Hepatocyte (in vitro differentiated cells): Measurements from ENCODE around the gene CEP89. TPM values are rescaled to one million over a fixed set of nuclear protein-coding genes. Genes with fewer than 3 reads are reported as not detected.

ENCODE experiments used
- DNase-seq: peaks from one replicate; pipeline ENCODE4 v3.0.0-alpha.2; 2016; ENCODE audit warnings: low spot score
- H2AFZ ChIP-seq: fragments of 200-600 bp; sonication (generic); 2 replicates; pipeline ENCODE4 v1.6.0; 2016; ENCODE audit warnings: antibody characterized with exemption, mild to moderate bottlenecking
- H3K27ac ChIP-seq: fragments of 200-600 bp; sonication (generic); 2 replicates; pipeline ENCODE4 v1.5.1; 2016; ENCODE audit warnings: mild to moderate bottlenecking
- H3K27me3 ChIP-seq: fragments of 200-600 bp; sonication (generic); 2 replicates; pipeline ENCODE4 v1.6.1; 2016
- H3K36me3 ChIP-seq: fragments of 200-600 bp; sonication (generic); replicated peaks from 2 replicates; pipeline ENCODE4 v1.5.1; 2016; ENCODE audit warnings: low read depth; ENCODE audit not compliant: insufficient read depth
- H3K4me1 ChIP-seq: fragments of 200-600 bp; sonication (generic); 2 replicates; pipeline ENCODE4 v1.5.1; 2016; ENCODE audit warnings: mild to moderate bottlenecking, moderate library complexity; ENCODE audit not compliant: insufficient read depth
- H3K4me2 ChIP-seq: fragments of 200-600 bp; sonication (generic); 2 replicates; pipeline ENCODE4 v1.6.0; 2016
- H3K4me3 ChIP-seq: fragments of 200-600 bp; sonication (generic); 2 replicates; pipeline ENCODE4 v1.5.1; 2016; ENCODE audit warnings: mild to moderate bottlenecking
- H3K79me2 ChIP-seq: fragments of 200-600 bp; sonication (generic); 2 replicates; pipeline ENCODE4 v1.6.0; 2017; ENCODE audit warnings: mild to moderate bottlenecking
- H3K9me2 ChIP-seq: fragments of 200-600 bp; sonication (generic); replicated peaks from 2 replicates; pipeline ENCODE4 v1.6.0; 2017; ENCODE audit warnings: mild to moderate bottlenecking; ENCODE audit not compliant: insufficient read depth
- H3K9me3 ChIP-seq: fragments of 200-600 bp; sonication (generic); 2 replicates; pipeline ENCODE4 v1.5.1; 2016; ENCODE audit warnings: low read depth, mild to moderate bottlenecking
- H4K20me1 ChIP-seq: fragments of 200-600 bp; sonication (generic); 2 replicates; pipeline ENCODE4 v1.6.0; 2016; ENCODE audit warnings: mild to moderate bottlenecking; ENCODE audit not compliant: insufficient read depth, poor library complexity, severe bottlenecking
- EZH2 ChIP-seq: fragments of 200-600 bp; sonication (generic); IDR thresholded peaks from 2 replicates; pipeline ENCODE4 v1.6.1; 2016; ENCODE audit warnings: antibody characterized with exemption, mild to moderate bottlenecking, borderline replicate concordance
- EZH2phosphoT487 ChIP-seq: fragments of 200-600 bp; sonication (generic); IDR thresholded peaks from one replicate; pipeline ENCODE4 v1.6.1; 2018; ENCODE audit warnings: antibody characterized with exemption, mild to moderate bottlenecking, low read depth, moderate library complexity; ENCODE audit not compliant: unreplicated experiment, severe bottlenecking
- WGBS: methylation state at CpG from one replicate; pipeline ENCODE4 v1.1.6; 2016; ENCODE audit warnings: low lambda C conversion rate; ENCODE audit errors: missing lambda C conversion rate; 5-methylcytosine and 5-hydroxymethylcytosine counted together
- polyA plus RNA-seq: library from polyadenylated mRNA; unstranded; fragments of >200 nt; fragmentation: Nextera tagmentation; extraction: Ambion mirVana; gene quantifications from 2 replicates; pipeline ENCODE4 v1.2.1, GENCODE V29; 2016
- total RNA-seq: library from RNA; depleted of rRNA; stranded (reverse); fragments of >200 nt; gene quantifications from 2 replicates; pipeline ENCODE4 v1.2.3, GENCODE V29; 2014
- TF ChIP-seq, protein P1 (sequence below): fragments of 200-600 bp; sonication (generic); IDR thresholded peaks from 2 replicates; pipeline ENCODE4 v1.5.1; 2016; ENCODE audit warnings: antibody characterized with exemption, mild to moderate bottlenecking; ENCODE audit not compliant: poor library complexity

CEP89 gene
- total and polyA plus RNA-seq, 2 experiments from 2014 or later = 12.1 to 16.4 TPM

GRCh38 chr19:32831611-32832010 lies 140.1 kb downstream of the CEP89 start:
- no peaks in the 10 kb centered on the region for H3K9me2 ChIP-seq
- H3K36me3 ChIP-seq = no peaks in the 10 kb centered on the region
- no peaks in the 10 kb centered on the region for H3K4me1 ChIP-seq
- H2AFZ ChIP-seq = no peak overlapping the region
- TF ChIP-seq EZH2phosphoT487 (no peak), EZH2 (no peak)
- TF ChIP-seq, protein P1, sequence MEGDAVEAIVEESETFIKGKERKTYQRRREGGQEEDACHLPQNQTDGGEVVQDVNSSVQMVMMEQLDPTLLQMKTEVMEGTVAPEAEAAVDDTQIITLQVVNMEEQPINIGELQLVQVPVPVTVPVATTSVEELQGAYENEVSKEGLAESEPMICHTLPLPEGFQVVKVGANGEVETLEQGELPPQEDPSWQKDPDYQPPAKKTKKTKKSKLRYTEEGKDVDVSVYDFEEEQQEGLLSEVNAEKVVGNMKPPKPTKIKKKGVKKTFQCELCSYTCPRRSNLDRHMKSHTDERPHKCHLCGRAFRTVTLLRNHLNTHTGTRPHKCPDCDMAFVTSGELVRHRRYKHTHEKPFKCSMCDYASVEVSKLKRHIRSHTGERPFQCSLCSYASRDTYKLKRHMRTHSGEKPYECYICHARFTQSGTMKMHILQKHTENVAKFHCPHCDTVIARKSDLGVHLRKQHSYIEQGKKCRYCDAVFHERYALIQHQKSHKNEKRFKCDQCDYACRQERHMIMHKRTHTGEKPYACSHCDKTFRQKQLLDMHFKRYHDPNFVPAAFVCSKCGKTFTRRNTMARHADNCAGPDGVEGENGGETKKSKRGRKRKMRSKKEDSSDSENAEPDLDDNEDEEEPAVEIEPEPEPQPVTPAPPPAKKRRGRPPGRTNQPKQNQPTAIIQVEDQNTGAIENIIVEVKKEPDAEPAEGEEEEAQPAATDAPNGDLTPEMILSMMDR = no peak
- no peak overlapping the region for H3K4me2 ChIP-seq
- no peaks in the 10 kb centered on the region for H3K79me2 ChIP-seq
- WGBS = 91% methylated on average over 5 of the region's 5 CpGs
- no peaks in the 10 kb centered on the region for H3K9me3 ChIP-seq
- no peak overlapping the region for H3K27ac ChIP-seq
- H4K20me1 ChIP-seq = no peaks in the 10 kb centered on the region
- DNase-seq = no peak
- H3K4me3 ChIP-seq = no peak overlapping the region
- H3K27me3 ChIP-seq = no peaks in the 10 kb centered on the region

DNA sequence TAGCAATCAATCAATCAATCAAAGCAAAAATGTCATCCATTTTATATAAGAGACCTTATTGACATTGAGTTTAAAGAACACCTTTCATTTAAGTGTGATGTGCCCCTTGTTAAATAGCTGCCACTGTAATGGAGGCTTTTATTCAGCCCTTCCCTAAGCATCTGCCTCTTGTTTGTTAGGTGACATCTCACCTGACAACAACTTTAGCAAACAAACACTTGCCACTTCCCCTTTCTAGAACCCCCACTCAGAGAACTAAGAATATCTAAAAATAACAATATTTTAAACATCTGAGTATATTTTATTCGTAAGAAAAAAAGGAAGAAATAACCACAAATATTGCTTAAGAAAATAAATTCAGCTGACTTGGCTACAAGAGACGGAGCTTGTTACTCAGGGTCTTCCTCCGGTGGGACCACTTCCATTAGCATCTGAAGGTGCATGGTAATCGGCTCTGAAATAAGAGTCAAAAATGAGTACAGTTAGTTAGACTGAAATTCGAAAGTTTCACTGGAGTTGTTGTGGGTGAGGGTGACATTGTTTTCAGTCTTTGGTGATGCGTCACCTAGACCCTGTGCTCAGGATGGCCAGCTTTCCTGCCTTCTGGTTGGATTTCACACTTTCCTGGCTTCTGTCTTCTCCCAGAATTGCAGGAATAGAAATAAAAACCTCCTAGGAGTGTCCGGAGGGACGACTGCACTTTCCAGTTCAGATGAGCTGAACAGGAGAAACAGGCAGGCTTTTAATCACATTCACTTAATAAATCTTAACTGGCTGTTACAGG lies 141.3 kb downstream of the CEP89 start:
- H3K79me2 ChIP-seq = no peaks in the 10 kb centered on the region
- H3K36me3 ChIP-seq = no peaks in the 10 kb centered on the region
- H4K20me1 ChIP-seq = no peaks in the 10 kb centered on the region
- H3K4me1 ChIP-seq = no peaks in the 10 kb centered on the region
- TF ChIP-seq EZH2phosphoT487 = no peak
- TF ChIP-seq, protein P1 = no peak
- H3K9me2 ChIP-seq = no peaks in the 10 kb centered on the region
- no peak overlapping the region for H2AFZ ChIP-seq
- 77% methylated on average over 8 of the region's 8 CpGs for WGBS
- H3K27ac ChIP-seq = no peak overlapping the region
- H3K27me3 ChIP-seq = no peaks in the 10 kb centered on the region
- H3K4me3 ChIP-seq = no peak overlapping the region
- DNase-seq = no peak
- no peak overlapping the region for H3K4me2 ChIP-seq
- H3K9me3 ChIP-seq = no peaks in the 10 kb centered on the region

DNA sequence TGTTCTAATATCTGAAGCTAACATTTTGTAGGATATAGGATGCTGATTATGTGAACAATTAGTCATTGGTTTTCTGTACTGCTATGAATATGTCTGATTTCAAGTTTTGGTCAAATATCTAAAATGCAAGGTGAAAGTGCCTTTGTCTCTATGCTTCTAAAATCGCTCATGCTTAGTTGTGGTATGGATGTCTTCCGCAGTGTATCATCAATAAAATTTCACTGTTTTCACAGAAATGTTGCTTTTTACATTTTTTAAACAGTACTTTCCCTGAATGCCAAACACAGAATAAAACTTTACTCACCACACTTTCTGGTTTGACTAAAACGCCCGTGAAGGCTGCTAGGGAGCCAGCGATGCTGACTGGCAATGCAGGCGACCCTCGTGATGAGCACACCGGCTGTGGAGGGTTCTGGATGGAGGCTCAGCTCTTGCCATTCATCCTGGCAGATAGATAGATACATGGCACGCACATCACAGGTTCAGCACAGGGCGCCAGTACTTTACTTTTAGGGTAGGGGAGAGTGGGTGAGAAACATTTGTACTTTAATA lies 142.3 kb downstream of the CEP89 start:
- Histone ChIP-seq H3K4me3 (no peak overlapping the region), H3K27me3 (no peaks in the 10 kb centered on the region), H3K9me3 (no peaks in the 10 kb centered on the region), H3K4me1 (no peaks in the 10 kb centered on the region), H3K9me2 (no peaks in the 10 kb centered on the region), H3K36me3 (no peaks in the 10 kb centered on the region), H2AFZ (no peak overlapping the region), H3K27ac (no peak overlapping the region), H4K20me1 (no peaks in the 10 kb centered on the region), H3K4me2 (no peak overlapping the region), H3K79me2 (no peaks in the 10 kb centered on the region)
- TF ChIP-seq, protein P1 = no peak
- TF ChIP-seq EZH2phosphoT487 (no peak), EZH2 (no peak)
- no peak for DNase-seq
- 94% methylated on average over 10 of the region's 10 CpGs for WGBS
